ENCODE data around the gene LEMD3. TPM values are rescaled to one million over a fixed set of nuclear protein-coding genes. Genes with fewer than 3 reads are reported as not detected.

The LEMD3 gene
- total RNA-seq, 1 experiment from 2014 or later, result 57.8 TPM

DNA sequence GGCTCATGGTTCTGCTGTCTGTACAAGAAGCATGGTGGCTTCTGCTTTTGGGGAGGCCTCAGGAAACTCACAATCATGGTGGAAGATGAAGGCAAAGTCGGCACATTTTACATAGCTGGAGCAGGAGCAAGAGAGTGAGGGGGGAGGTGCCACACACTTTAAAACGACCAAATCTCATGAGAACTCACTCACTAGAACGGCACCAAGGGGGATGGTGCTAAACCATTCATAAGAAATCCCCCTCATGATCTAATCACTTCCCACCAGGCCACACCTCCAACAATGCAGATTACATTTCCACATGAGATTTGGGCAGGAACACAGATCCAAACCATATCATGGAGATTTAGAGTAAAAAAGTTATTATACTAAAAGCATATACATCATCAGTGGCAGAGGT, 13.6 kb upstream of the LEMD3 start:
- ChIA-PET CTCF (interaction anchor here (0.6 kb wide), 1 partner anchor 76 kb away, joined by 3 read pairs; no protein-coding TSS in a partner anchor), POLR2A (ENCODE audit: unreplicated experiment) (no interaction called here)
- H3K36me3 ChIP-seq (ENCODE audit: low read depth, low read length), result no peaks in the 10 kb centered on the region
- no peak overlapping the region for H3K27ac ChIP-seq (ENCODE audit: low read length)
- no peaks in the 10 kb centered on the region for H3K79me2 ChIP-seq (ENCODE audit: low read length)
- no peaks in the 10 kb centered on the region for H3K4me1 ChIP-seq (ENCODE audit: insufficient read depth, low read length)
- 0 out of 2 replicates have a peak, but pooled peaks cover 4% of the 10 kb centered on the region for H3K27me3 ChIP-seq (ENCODE audit: low read length)
- H3F3A ChIP-seq (ENCODE audit: low read length, unreplicated experiment), result no peaks in the 10 kb centered on the region
- H4K20me1 ChIP-seq (ENCODE audit: low read length), result no peaks in the 10 kb centered on the region
- no TSS peak for BruUV-seq (replicated peaks)
- no peak overlapping the region for H3K9ac ChIP-seq (ENCODE audit: low read length)
- H2AFZ ChIP-seq (ENCODE audit: low read length), result peak overlapping the region; percentile 53; the same call in 1 of the 2 replicates
- H3K4me3 ChIP-seq (ENCODE audit: low read length), result no peak overlapping the region
- ATAC-seq (no peak), DNase-seq (no peak)
- H3K9me3 ChIP-seq (ENCODE audit: low read length), result no peaks in the 10 kb centered on the region
- intact Hi-C loops (cut with micrococcal nuclease), result no loop called here
- no peak for TF ChIP-seq EZH2 (IDR thresholded peaks at IDR 0.05; ENCODE audit: low read length, unreplicated experiment)
- no peak for TF ChIP-seq EZH2phosphoT487 (IDR thresholded peaks at IDR 0.05; ENCODE audit: borderline replicate concordance, low read length)
- TF ChIP-seq, protein P1, sequence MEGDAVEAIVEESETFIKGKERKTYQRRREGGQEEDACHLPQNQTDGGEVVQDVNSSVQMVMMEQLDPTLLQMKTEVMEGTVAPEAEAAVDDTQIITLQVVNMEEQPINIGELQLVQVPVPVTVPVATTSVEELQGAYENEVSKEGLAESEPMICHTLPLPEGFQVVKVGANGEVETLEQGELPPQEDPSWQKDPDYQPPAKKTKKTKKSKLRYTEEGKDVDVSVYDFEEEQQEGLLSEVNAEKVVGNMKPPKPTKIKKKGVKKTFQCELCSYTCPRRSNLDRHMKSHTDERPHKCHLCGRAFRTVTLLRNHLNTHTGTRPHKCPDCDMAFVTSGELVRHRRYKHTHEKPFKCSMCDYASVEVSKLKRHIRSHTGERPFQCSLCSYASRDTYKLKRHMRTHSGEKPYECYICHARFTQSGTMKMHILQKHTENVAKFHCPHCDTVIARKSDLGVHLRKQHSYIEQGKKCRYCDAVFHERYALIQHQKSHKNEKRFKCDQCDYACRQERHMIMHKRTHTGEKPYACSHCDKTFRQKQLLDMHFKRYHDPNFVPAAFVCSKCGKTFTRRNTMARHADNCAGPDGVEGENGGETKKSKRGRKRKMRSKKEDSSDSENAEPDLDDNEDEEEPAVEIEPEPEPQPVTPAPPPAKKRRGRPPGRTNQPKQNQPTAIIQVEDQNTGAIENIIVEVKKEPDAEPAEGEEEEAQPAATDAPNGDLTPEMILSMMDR (conservative IDR thresholded peaks at IDR 0.05; ENCODE audit: low read depth, low read length), result no peak
- no peaks in the 10 kb centered on the region for H3K9me2 ChIP-seq (replicated peaks; ENCODE audit: low read length)
- H3K4me2 ChIP-seq (ENCODE audit: low read length), result no peak overlapping the region

DNA sequence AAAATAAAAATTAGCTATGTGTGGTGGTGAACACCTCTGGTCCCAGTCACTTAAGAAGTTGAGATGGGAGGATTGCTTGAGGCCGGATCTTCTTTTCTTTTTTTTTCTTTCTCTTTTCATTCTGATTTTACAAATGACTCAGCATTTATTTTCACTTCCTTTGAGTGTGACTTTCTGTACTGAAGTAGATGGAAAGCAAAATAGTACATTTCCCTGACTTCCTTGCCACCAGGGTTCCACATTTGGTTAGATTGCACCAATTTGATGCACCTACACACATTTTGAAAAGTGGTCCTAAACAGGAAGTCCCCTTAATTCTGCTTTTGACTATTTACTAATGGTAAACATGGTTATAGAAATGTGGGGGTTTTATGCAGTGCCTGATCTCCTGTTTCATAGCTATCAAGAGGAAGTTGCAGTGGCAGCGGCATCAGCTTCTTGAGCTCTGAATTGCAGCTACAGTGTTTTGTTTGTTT, 13.0 kb upstream of the LEMD3 start:
- ATAC-seq (no peak), DNase-seq (no peak)
- Histone ChIP-seq H3K79me2 (ENCODE audit: low read length) (no peaks in the 10 kb centered on the region), H3K9me2 (replicated peaks; ENCODE audit: low read length) (no peaks in the 10 kb centered on the region), H3K36me3 (ENCODE audit: low read depth, low read length) (no peaks in the 10 kb centered on the region), H3K4me3 (ENCODE audit: low read length) (no peak overlapping the region), H3F3A (ENCODE audit: low read length, unreplicated experiment) (no peaks in the 10 kb centered on the region), H3K9me3 (ENCODE audit: low read length) (no peaks in the 10 kb centered on the region), H3K4me1 (ENCODE audit: insufficient read depth, low read length) (no peaks in the 10 kb centered on the region), H3K4me2 (ENCODE audit: low read length) (no peak overlapping the region), H3K27ac (ENCODE audit: low read length) (no peak overlapping the region), H3K9ac (ENCODE audit: low read length) (no peak overlapping the region), H4K20me1 (ENCODE audit: low read length) (no peaks in the 10 kb centered on the region), H3K27me3 (ENCODE audit: low read length) (0 out of 2 replicates have a peak, but pooled peaks cover 4% of the 10 kb centered on the region), H2AFZ (ENCODE audit: low read length) (peak overlapping the region; percentile 53)
- intact Hi-C loops (cut with micrococcal nuclease), result no loop called here
- TF ChIP-seq, protein P1 (conservative IDR thresholded peaks at IDR 0.05; ENCODE audit: low read depth, low read length), result no peak
- TF ChIP-seq EZH2 (IDR thresholded peaks at IDR 0.05; ENCODE audit: low read length, unreplicated experiment) (no peak), EZH2phosphoT487 (IDR thresholded peaks at IDR 0.05; ENCODE audit: borderline replicate concordance, low read length) (no peak)
- ChIA-PET CTCF (interaction anchor here (0.6 kb wide), 1 partner anchor 76 kb away, joined by 3 read pairs; no protein-coding TSS in a partner anchor), POLR2A (ENCODE audit: unreplicated experiment) (no interaction called here)
- BruUV-seq (replicated peaks), result no TSS peak

DNA sequence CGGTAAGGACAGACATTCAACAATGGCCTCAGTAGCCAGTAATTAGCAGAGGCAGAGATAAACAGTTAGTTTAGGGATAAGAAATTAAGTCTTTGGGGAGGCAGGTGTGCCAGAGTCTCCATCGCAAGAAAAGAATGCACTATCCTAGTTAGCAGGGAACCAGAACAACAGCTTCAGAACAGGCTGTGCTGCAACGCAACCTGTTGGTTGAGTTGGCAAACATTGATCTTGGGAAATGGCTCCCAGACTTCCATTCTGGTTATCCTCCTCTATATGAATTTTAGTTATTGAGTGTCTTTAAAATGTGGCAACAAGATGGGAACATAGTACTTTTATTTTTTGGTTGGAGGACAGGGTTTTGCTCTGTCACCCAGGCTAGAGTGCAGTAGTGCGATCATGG, 12.3 kb upstream of the LEMD3 start:
- Histone ChIP-seq H3K36me3 (ENCODE audit: low read depth, low read length) (no peaks in the 10 kb centered on the region), H3K4me1 (ENCODE audit: insufficient read depth, low read length) (no peaks in the 10 kb centered on the region), H3K9ac (ENCODE audit: low read length) (no peak overlapping the region), H3K9me3 (ENCODE audit: low read length) (no peaks in the 10 kb centered on the region), H3K79me2 (ENCODE audit: low read length) (no peaks in the 10 kb centered on the region), H3K27ac (ENCODE audit: low read length) (no peak overlapping the region), H3K27me3 (ENCODE audit: low read length) (0 out of 2 replicates have a peak, but pooled peaks cover 4% of the 10 kb centered on the region), H3K4me3 (ENCODE audit: low read length) (no peak overlapping the region), H3F3A (ENCODE audit: low read length, unreplicated experiment) (no peaks in the 10 kb centered on the region), H2AFZ (ENCODE audit: low read length) (no peak overlapping the region), H4K20me1 (ENCODE audit: low read length) (no peaks in the 10 kb centered on the region), H3K4me2 (ENCODE audit: low read length) (no peak overlapping the region), H3K9me2 (replicated peaks; ENCODE audit: low read length) (no peaks in the 10 kb centered on the region)
- TF ChIP-seq, protein P1 (conservative IDR thresholded peaks at IDR 0.05; ENCODE audit: low read depth, low read length), result no peak
- no peak for TF ChIP-seq EZH2phosphoT487 (IDR thresholded peaks at IDR 0.05; ENCODE audit: borderline replicate concordance, low read length)
- no peak for TF ChIP-seq EZH2 (IDR thresholded peaks at IDR 0.05; ENCODE audit: low read length, unreplicated experiment)
- ChIA-PET CTCF (no interaction called here), POLR2A (ENCODE audit: unreplicated experiment) (no interaction called here)
- ATAC-seq (no peak), DNase-seq (no peak)
- intact Hi-C loops (cut with micrococcal nuclease), result no loop called here
- no TSS peak for BruUV-seq (replicated peaks)
